Endothelial cell of umbilical vein (primary cell): ENCODE data around the gene HOPX. TPM values are rescaled to one million over a fixed set of nuclear protein-coding genes. Genes with fewer than 3 reads are reported as not detected.

ENCODE experiments used
- BruUV-seq: library from RNA; stranded (reverse); fragments of 400-500 nt; replicated peaks from 2 replicates; lab custom pipeline; 2021; lab: Mats Ljungman, UMichigan
- CTCF ChIA-PET: fragments of 300-600, 350-600 bp; sonication (Branson Sonifier 250); formaldehyde crosslinking; loops from one replicate; lab custom pipeline; 2021; ENCODE audit warnings: antibody characterized with exemption, inconsistent platforms; lab: Charles Lee
- POLR2A ChIA-PET: fragments of 300-600, 350-600 bp; sonication (Branson Sonifier 250); formaldehyde crosslinking; loops from one replicate; lab custom pipeline; 2021; ENCODE audit warnings: antibody characterized with exemption, inconsistent platforms; lab: Charles Lee
- DNase-seq: peaks from one replicate; pipeline ENCODE4 v3.0.0-alpha.2; 2011; ENCODE audit warnings: low read depth, low spot score
- FAIRE-seq: peaks from 2 replicates; lab custom pipeline; 2011; peaks lifted over from hg19 to GRCh38; lab: Jason Lieb, UNC
- H2AFZ ChIP-seq: 2 replicates; pipeline ENCODE4 v1.6.0; 2012; ENCODE audit warnings: low read depth, low read length, control low read depth, inconsistent platforms
- H3K27ac ChIP-seq: 2 replicates; pipeline ENCODE4 v1.5.1; 2011; ENCODE audit warnings: low read depth, mild to moderate bottlenecking, control low read depth, low read length, moderate library complexity; ENCODE audit not compliant: insufficient read depth
- H3K27me3 ChIP-seq, 2 experiments: 2 replicates each; pipeline versions ENCODE4 v1.6.0 to v1.6.1; 2011; ENCODE audit warnings: low read length in 2 of 2, mixed read lengths in 1 of 2; ENCODE audit not compliant: control insufficient read depth in 2 of 2, insufficient read depth in 2 of 2
- H3K36me3 ChIP-seq, 2 experiments: 2 replicates in 1 of 2; 3 replicates in 1 of 2; pipeline ENCODE4 v1.5.1; 2011; ENCODE audit warnings: low read length in 2 of 2, mild to moderate bottlenecking in 1 of 2, moderate library complexity in 1 of 2; ENCODE audit not compliant: control insufficient read depth in 2 of 2, insufficient read depth in 2 of 2; ENCODE audit errors: extremely low read depth in 1 of 2
- H3K4me1 ChIP-seq: 3 replicates; pipeline ENCODE4 v1.5.1; 2011; ENCODE audit warnings: mild to moderate bottlenecking, low read length; ENCODE audit not compliant: control insufficient read depth, insufficient read depth; ENCODE audit errors: extremely low read depth
- H3K4me2 ChIP-seq: 2 replicates; pipeline ENCODE4 v1.6.1; 2011; ENCODE audit warnings: low read length, control low read depth, mixed read lengths; ENCODE audit not compliant: insufficient read depth
- H3K4me3 ChIP-seq, 3 experiments: fragments of 200-600 bp in 1 of 3; sonication (generic), shearing (Covaris generic) in 1 of 3; replicated peaks in 1 of 3; 2 replicates each; pipeline ENCODE4 v1.5.1; 2011 to 2016; ENCODE audit warnings: control low read depth in 3 of 3, low read length in 3 of 3, mild to moderate bottlenecking in 2 of 3, inconsistent platforms in 1 of 3, low read depth in 1 of 3, moderate library complexity in 1 of 3; ENCODE audit not compliant: insufficient read depth in 1 of 3
- H3K79me2 ChIP-seq: 2 replicates; pipeline ENCODE4 v1.6.0; 2012; ENCODE audit warnings: low read length, inconsistent platforms; ENCODE audit not compliant: control insufficient read depth, insufficient read depth
- H3K9ac ChIP-seq: replicated peaks from 2 replicates; pipeline ENCODE3; 2011; ENCODE audit warnings: low read length, control low read depth; ENCODE audit not compliant: insufficient read depth; ENCODE audit errors: extremely low read depth
- H3K9me1 ChIP-seq: replicated peaks from 3 replicates; pipeline ENCODE4 v1.6.0; 2011; ENCODE audit warnings: mild to moderate bottlenecking, low read length; ENCODE audit not compliant: control insufficient read depth, insufficient read depth; ENCODE audit errors: extremely low read depth
- H3K9me3 ChIP-seq: replicated peaks from 2 replicates; pipeline ENCODE4 v1.5.1; 2012; ENCODE audit warnings: low read length, inconsistent platforms; ENCODE audit not compliant: control insufficient read depth, insufficient read depth
- H4K20me1 ChIP-seq: replicated peaks from 2 replicates; pipeline ENCODE3; 2011; ENCODE audit warnings: mild to moderate bottlenecking, low read length; ENCODE audit not compliant: control insufficient read depth, insufficient read depth; ENCODE audit errors: extremely low read depth
- EZH2 ChIP-seq: IDR thresholded peaks from 2 replicates; pipeline ENCODE4 v1.6.1; 2012; ENCODE audit warnings: borderline replicate concordance, low read depth, mild to moderate bottlenecking, moderate library complexity, low read length, inconsistent platforms; ENCODE audit not compliant: severe bottlenecking
- FOS ChIP-seq: IDR thresholded peaks from 2 replicates; pipeline ENCODE4 v1.6.1; 2011; ENCODE audit warnings: mild to moderate bottlenecking, low read length, moderate library complexity, borderline replicate concordance; ENCODE audit not compliant: insufficient read depth
- GATA2 ChIP-seq: IDR thresholded peaks from 2 replicates; pipeline ENCODE4 v1.7.0; 2011; ENCODE audit warnings: low read depth, mild to moderate bottlenecking, moderate library complexity, mixed read lengths, low read length; ENCODE audit not compliant: insufficient read length, insufficient read depth
- JUN ChIP-seq: IDR thresholded peaks from 2 replicates; pipeline ENCODE4 v1.6.1; 2011; ENCODE audit warnings: borderline replicate concordance, low read depth; ENCODE audit not compliant: insufficient read length, insufficient read depth
- MYC ChIP-seq: IDR thresholded peaks from one replicate; pipeline ENCODE4 v1.6.1; 2011; ENCODE audit warnings: mild to moderate bottlenecking, low read depth, low read length
- POLR2A ChIP-seq: IDR thresholded peaks from 2 replicates; pipeline ENCODE4 v1.6.1; 2012; ENCODE audit warnings: low read depth, mild to moderate bottlenecking, control low read depth, low read length
- POLR2AphosphoS5 ChIP-seq: IDR thresholded peaks from 2 replicates; pipeline ENCODE4 v1.6.1; 2012; ENCODE audit warnings: low read depth, mild to moderate bottlenecking, control low read depth, low read length, moderate library complexity; ENCODE audit not compliant: insufficient read depth
- dilution Hi-C: fragments of 300-500 bp; cut with MboI; formaldehyde crosslinking; loops from one replicate; pipeline ENCODE4 v1.15.0; 2019; ENCODE audit warnings: low sequenced_read_pairs; ENCODE audit not compliant: extremely low pct_ligation_motif_present
- intact Hi-C: fragments of 100-400 bp; cut with micrococcal nuclease; formaldehyde crosslinking; loops from one replicate; pipeline ENCODE4 v1.10.0; 2022
- polyA plus RNA-seq, 4 experiments: library from polyadenylated mRNA; depleted of rRNA in 3 of 4; stranded (reverse) in 3 of 4; unstranded in 1 of 4; fragments of >200 nt; gene quantifications; 2 replicates each; pipeline versions ENCODE4 v1.2.1 to v1.2.3, GENCODE V29; 2011 to 2012; ENCODE audit warnings: missing spikeins in 1 of 4
- total RNA-seq: library from RNA; stranded (reverse); gene quantifications from 2 replicates; pipeline ENCODE4 v1.2.3, GENCODE V29; 2021
- TF ChIP-seq, protein P1 (sequence below): IDR thresholded peaks from 2 replicates; pipeline ENCODE4 v1.6.1; 2011; ENCODE audit not compliant: insufficient read depth, insufficient read length
- TF ChIP-seq, protein P2 (sequence below), 2 donors: IDR thresholded peaks; 1 replicate in 1 of 2; 2 replicates in 1 of 2; pipeline ENCODE4 v1.5.1; 2011; ENCODE audit warnings: low read length in 2 of 2, mild to moderate bottlenecking in 2 of 2, moderate library complexity in 2 of 2, control low read depth in 1 of 2, inconsistent platforms in 1 of 2, low read depth in 1 of 2; ENCODE audit not compliant: insufficient read depth in 1 of 2; ENCODE audit errors: extremely low read depth in 1 of 2

HOPX gene
- total and polyA plus RNA-seq, 2 donors (not counting 3 experiments of a cell fraction or from before 2014, with no cell fraction given) = 3.8 to 5.8 TPM

DNA sequence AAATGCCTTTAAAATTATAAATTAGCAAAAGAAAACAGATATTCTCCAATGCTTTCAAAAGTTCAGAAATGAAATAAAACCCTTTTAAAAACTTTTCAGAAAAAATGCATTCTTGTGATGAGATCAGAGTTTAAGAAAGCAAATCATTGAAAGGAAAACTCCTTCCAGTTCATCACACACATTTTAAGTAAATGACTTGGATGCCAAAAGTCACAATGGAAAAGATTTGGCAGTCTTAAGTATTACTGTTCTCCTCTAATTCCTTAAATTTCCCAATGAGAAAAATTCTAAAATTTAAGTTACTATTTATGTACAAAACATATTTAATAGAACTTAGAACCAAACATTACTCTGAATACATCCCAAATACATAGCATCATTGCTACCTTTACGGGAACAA, 21.1 kb downstream of the HOPX start:
- intact Hi-C loops (no loop called here), dilution Hi-C loops (no loop called here)
- POLR2A ChIA-PET = no interaction called here
- Histone ChIP-seq H3K36me3 (no peaks in the 10 kb centered on the region), H3K27me3 (peaks cover 0 to 9% of the 10 kb centered on the region in 2 experiments), H3K79me2 (no peaks in the 10 kb centered on the region), H3K9me3 (no peaks in the 10 kb centered on the region), H3K9me1 (no peaks in the 10 kb centered on the region), H3K4me1 (peaks cover under 1% of the 10 kb centered on the region), H3K9ac (no peak overlapping the region), H3K27ac (no peak overlapping the region), H4K20me1 (no peaks in the 10 kb centered on the region), H2AFZ (no peak overlapping the region), H3K4me3 (no peak overlapping the region), H3K4me2 (no peak overlapping the region)
- BruUV-seq = no TSS peak
- FAIRE-seq (no peak), DNase-seq (no peak)
- CTCF ChIA-PET = interaction anchor here (1.6 to 3.9 kb wide), 2 partner anchors 19 to 84 kb away, joined by 9 to 12 read pairs; no protein-coding TSS in a partner anchor
- TF ChIP-seq POLR2A (no peak), GATA2 (no peak), JUN (no peak), POLR2AphosphoS5 (no peak), MYC (no peak), EZH2 (no peak), FOS (no peak)
- TF ChIP-seq, protein P1, sequence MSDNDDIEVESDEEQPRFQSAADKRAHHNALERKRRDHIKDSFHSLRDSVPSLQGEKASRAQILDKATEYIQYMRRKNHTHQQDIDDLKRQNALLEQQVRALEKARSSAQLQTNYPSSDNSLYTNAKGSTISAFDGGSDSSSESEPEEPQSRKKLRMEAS = no peak
- TF ChIP-seq, protein P2, sequence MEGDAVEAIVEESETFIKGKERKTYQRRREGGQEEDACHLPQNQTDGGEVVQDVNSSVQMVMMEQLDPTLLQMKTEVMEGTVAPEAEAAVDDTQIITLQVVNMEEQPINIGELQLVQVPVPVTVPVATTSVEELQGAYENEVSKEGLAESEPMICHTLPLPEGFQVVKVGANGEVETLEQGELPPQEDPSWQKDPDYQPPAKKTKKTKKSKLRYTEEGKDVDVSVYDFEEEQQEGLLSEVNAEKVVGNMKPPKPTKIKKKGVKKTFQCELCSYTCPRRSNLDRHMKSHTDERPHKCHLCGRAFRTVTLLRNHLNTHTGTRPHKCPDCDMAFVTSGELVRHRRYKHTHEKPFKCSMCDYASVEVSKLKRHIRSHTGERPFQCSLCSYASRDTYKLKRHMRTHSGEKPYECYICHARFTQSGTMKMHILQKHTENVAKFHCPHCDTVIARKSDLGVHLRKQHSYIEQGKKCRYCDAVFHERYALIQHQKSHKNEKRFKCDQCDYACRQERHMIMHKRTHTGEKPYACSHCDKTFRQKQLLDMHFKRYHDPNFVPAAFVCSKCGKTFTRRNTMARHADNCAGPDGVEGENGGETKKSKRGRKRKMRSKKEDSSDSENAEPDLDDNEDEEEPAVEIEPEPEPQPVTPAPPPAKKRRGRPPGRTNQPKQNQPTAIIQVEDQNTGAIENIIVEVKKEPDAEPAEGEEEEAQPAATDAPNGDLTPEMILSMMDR (IDR thresholded peaks at IDR 0.05; ENCODE audit: extremely low read depth in 1 of 2, insufficient read depth in 1 of 2, low read depth in 1 of 2, low read length in 2 of 2) = no peak
